ENCODE measurements around the gene NAALADL1. TPM values are rescaled to one million over a fixed set of nuclear protein-coding genes. Genes with fewer than 3 reads are reported as not detected.

The NAALADL1 gene
- total RNA-seq, 2 donors from 2014 or later, result 2.2 to 4.5 TPM

DNA sequence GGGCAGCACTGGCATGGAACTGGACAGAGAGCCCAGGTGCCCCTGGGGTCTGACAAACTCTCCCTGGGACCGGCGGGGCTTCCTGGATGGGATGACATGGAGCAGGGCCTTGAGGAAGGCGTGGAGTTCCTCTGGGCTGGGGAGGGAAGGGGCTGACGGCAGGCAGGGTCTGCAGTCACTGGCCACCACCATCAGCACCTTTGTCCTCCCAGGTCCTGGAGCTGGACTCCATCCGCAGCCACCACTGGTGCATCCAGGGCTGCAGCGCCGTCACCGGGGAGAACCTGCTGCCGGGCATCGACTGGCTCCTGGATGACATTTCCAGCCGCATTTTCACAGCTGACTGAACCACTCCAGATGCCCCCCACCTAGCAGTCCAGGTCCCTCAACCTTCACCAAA lies 36.8 kb downstream of the NAALADL1 start:
- Mint-ChIP-seq H3K27me3 (ENCODE audit: insufficient read depth) (no peaks in the 10 kb centered on the region), H3K4me3 (no peak overlapping the region), H3K9me3 (no peaks in the 10 kb centered on the region), H3K36me3 (ENCODE audit: low read depth) (peaks cover 31% of the 10 kb centered on the region), H3K27ac (no peak overlapping the region), H3K4me1 (no peaks in the 10 kb centered on the region)
- TF ChIP-seq, protein P1, sequence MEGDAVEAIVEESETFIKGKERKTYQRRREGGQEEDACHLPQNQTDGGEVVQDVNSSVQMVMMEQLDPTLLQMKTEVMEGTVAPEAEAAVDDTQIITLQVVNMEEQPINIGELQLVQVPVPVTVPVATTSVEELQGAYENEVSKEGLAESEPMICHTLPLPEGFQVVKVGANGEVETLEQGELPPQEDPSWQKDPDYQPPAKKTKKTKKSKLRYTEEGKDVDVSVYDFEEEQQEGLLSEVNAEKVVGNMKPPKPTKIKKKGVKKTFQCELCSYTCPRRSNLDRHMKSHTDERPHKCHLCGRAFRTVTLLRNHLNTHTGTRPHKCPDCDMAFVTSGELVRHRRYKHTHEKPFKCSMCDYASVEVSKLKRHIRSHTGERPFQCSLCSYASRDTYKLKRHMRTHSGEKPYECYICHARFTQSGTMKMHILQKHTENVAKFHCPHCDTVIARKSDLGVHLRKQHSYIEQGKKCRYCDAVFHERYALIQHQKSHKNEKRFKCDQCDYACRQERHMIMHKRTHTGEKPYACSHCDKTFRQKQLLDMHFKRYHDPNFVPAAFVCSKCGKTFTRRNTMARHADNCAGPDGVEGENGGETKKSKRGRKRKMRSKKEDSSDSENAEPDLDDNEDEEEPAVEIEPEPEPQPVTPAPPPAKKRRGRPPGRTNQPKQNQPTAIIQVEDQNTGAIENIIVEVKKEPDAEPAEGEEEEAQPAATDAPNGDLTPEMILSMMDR (conservative IDR thresholded peaks at IDR 0.05), result no peak
- H3K9me3 ChIP-seq (ENCODE audit: control insufficient read depth, low read length), result no peaks in the 10 kb centered on the region
- DNase-seq, result no peak
- no peak overlapping the region for H3K4me3 ChIP-seq (ENCODE audit: low read length)
- H3K27ac ChIP-seq (ENCODE audit: low read depth, low read length), result no peak overlapping the region
- H3K9ac ChIP-seq (ENCODE audit: extremely low read depth, low read length, poor library complexity, severe bottlenecking), result no peak overlapping the region
- H3K36me3 ChIP-seq (ENCODE audit: control insufficient read depth, insufficient read depth, low read length), result peaks cover 20% of the 10 kb centered on the region
- H3K4me1 ChIP-seq (ENCODE audit: control insufficient read depth, insufficient read depth, low read length), result no peaks in the 10 kb centered on the region
- WGBS, 2 experiments (ENCODE audit: insufficient coverage in 1 of 2, insufficient read length in 1 of 2), result 88 to 90% methylated on average over 6 to 11 of the region's 11 CpGs
- no peaks in the 10 kb centered on the region for H3K27me3 ChIP-seq (ENCODE audit: control insufficient read depth, insufficient read depth, low read length, poor library complexity, severe bottlenecking)

DNA sequence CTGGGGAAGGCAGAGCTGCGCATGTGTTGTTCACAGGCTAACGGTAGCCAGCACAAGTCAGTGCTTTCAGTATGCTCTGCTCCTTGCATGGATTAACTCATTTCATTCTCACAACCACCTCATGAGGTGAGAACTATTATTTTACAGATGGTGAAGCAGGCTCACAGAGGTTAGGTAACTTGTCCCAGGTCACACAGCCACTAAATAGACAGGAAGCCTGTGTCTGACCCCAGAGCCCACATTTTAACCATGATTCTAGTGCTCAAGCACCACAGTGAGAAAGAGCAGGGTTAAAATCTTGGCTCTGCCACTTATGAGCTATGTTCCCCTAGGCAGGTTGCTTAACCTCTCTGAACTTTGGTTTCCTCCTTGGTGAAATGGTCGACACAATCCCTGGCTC lies 37.4 kb downstream of the NAALADL1 start:
- Mint-ChIP-seq H3K4me3 (no peak overlapping the region), H3K4me1 (no peaks in the 10 kb centered on the region)
- no peaks in the 10 kb centered on the region for H3K4me1 ChIP-seq (ENCODE audit: control insufficient read depth, insufficient read depth, low read length)

DNA sequence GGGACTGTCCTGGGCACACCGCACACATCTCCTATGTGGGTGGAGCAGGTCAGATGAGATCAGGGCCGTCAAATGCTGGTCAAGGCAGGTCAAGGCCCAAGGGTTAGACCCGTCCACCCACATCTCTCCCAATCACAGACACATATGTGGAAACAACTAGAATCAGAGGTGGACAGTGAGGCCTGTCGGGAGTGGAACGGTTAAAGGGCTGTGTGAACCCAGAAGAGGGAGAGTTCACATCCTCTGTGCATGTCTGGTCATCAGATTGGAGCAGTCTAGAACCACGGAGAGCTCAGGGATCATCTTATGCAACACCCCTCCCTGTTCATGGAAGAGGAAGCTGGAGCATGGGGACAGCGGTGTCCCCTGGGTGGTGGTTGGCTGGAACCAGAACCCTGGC lies 38.5 kb downstream of the NAALADL1 start:
- TF ChIP-seq, protein P1 (conservative IDR thresholded peaks at IDR 0.05), result no peak
- H3K4me3 Mint-ChIP-seq, result no peak overlapping the region
- H3K27ac Mint-ChIP-seq, result no peak overlapping the region
- no peak overlapping the region for H3K9ac ChIP-seq (ENCODE audit: extremely low read depth, low read length, poor library complexity, severe bottlenecking)
- H3K4me3 ChIP-seq (ENCODE audit: low read length), result no peak overlapping the region
- H3K27me3 Mint-ChIP-seq (ENCODE audit: insufficient read depth), result no peaks in the 10 kb centered on the region
- H3K27ac ChIP-seq (ENCODE audit: low read depth, low read length), result no peak overlapping the region
- no peaks in the 10 kb centered on the region for H3K9me3 Mint-ChIP-seq
- peaks cover 33% of the 10 kb centered on the region for H3K36me3 Mint-ChIP-seq (ENCODE audit: low read depth)
- WGBS, 2 experiments (ENCODE audit: insufficient coverage in 1 of 2, insufficient read length in 1 of 2), result 94 to 95% methylated on average over 3 to 7 of the region's 7 CpGs
- no peaks in the 10 kb centered on the region for H3K9me3 ChIP-seq (ENCODE audit: control insufficient read depth, low read length)
- peaks cover 20% of the 10 kb centered on the region for H3K36me3 ChIP-seq (ENCODE audit: control insufficient read depth, insufficient read depth, low read length)
- no peaks in the 10 kb centered on the region for H3K27me3 ChIP-seq (ENCODE audit: control insufficient read depth, insufficient read depth, low read length, poor library complexity, severe bottlenecking)
- no peaks in the 10 kb centered on the region for H3K4me1 Mint-ChIP-seq
- no peak for DNase-seq
- H3K4me1 ChIP-seq (ENCODE audit: control insufficient read depth, insufficient read depth, low read length), result no peaks in the 10 kb centered on the region

More for the DNA sequence above, 37.4 kb downstream of the NAALADL1 start:
- Histone ChIP-seq H3K27ac (ENCODE audit: low read depth, low read length) (no peak overlapping the region), H3K4me3 (ENCODE audit: low read length) (no peak overlapping the region), H3K36me3 (ENCODE audit: control insufficient read depth, insufficient read depth, low read length) (peaks cover 20% of the 10 kb centered on the region), H3K9me3 (ENCODE audit: control insufficient read depth, low read length) (no peaks in the 10 kb centered on the region), H3K27me3 (ENCODE audit: control insufficient read depth, insufficient read depth, low read length, poor library complexity, severe bottlenecking) (no peaks in the 10 kb centered on the region), H3K9ac (ENCODE audit: extremely low read depth, low read length, poor library complexity, severe bottlenecking) (no peak overlapping the region)
- no peaks in the 10 kb centered on the region for H3K9me3 Mint-ChIP-seq
- TF ChIP-seq, protein P1 (conservative IDR thresholded peaks at IDR 0.05), result no peak
- 94% methylated on average over 3 of the region's 3 CpGs; no CpG with 5 or more reads in 1 of the 2 experiments for WGBS, 2 experiments (ENCODE audit: insufficient coverage in 1 of 2, insufficient read length in 1 of 2)
- H3K27ac Mint-ChIP-seq, result no peak overlapping the region
- no peak for DNase-seq
- peaks cover 31% of the 10 kb centered on the region for H3K36me3 Mint-ChIP-seq (ENCODE audit: low read depth)
- H3K27me3 Mint-ChIP-seq (ENCODE audit: insufficient read depth), result no peaks in the 10 kb centered on the region

All from endodermal cell (in vitro differentiated cells).